PFSK-1 (cell line): ENCODE data around the gene UFC1.

ENCODE experiments used
- FOXP2 ChIP-seq: optimal IDR thresholded peaks from 2 replicates; pipeline ENCODE3; 2011; ENCODE audit warnings: borderline replicate concordance, control low read depth, inconsistent platforms; ENCODE audit not compliant: insufficient read depth; ENCODE audit errors: extremely low read length, extremely low read depth
- POLR2AphosphoS5 ChIP-seq: IDR thresholded peaks from 2 replicates; pipeline ENCODE4 v1.6.1; 2012; ENCODE audit warnings: low read depth, mild to moderate bottlenecking, control low read depth, low read length, moderate library complexity
- SIN3A ChIP-seq: IDR thresholded peaks from 2 replicates; pipeline ENCODE4 v1.6.1; 2012; ENCODE audit warnings: mild to moderate bottlenecking, low read length, moderate library complexity, borderline replicate concordance; ENCODE audit not compliant: insufficient read depth
- TAF1 ChIP-seq: IDR thresholded peaks from 2 replicates; pipeline ENCODE4 v1.6.1; 2012; ENCODE audit warnings: low read length, control low read depth, borderline replicate concordance; ENCODE audit not compliant: insufficient read depth
- TF ChIP-seq, protein P1 (sequence below), 2 experiments: IDR thresholded peaks; 2 replicates each; pipeline versions ENCODE4 v1.6.1 to v1.8.0; 2011 to 2012; ENCODE audit warnings: low read depth in 2 of 2, low read length in 2 of 2, control low read depth in 1 of 2, inconsistent platforms in 1 of 2, mild to moderate bottlenecking in 1 of 2, moderate library complexity in 1 of 2; ENCODE audit not compliant: insufficient read depth in 1 of 2

UFC1 gene

DNA sequence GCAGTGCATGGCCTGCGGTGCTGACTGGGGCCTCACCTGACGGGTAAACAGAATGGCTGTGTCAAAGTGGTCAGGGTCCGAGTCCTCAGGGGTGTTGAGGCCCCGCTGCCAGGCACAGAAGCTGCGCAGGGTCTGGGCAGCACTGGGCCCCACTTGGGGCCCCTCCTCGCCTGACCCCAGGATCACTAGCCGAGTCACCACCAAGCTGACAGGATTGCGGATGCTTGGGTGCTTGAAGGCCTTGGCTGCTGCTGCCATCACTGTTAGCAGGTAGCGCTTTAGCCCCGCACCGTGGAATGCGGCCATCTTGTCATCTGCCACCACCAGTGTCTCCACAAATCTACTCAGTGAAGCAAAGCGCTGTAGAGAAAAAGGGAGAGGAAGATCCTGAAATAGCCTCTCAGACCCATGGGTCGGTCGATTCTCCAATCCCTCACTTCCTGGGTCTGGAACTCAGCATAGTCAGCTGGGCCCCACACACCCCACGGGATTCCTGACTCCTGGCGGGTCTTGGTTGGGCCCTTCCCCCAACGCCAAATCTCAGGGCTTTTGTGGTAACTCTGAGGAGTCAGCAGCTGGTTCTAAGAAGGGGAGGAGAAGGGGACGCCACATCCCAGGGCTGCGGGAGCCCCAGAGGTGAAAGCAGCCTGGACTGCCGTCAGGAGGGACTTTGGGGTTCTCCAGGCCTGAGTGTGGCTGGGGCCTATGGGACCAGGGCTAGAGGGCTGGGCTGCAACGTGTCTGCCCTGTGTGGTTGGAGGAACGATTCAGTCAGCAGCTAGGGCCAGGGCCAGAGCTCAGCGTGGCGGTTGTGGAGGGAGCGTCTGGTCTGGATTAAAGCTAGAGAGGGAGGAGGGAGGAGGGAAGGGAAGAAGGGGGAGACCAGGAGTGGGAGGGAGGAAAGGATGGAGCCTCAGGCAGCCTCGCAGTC, 43.0 kb downstream of the UFC1 start:
- TF ChIP-seq POLR2AphosphoS5 (no peak; the same call in 1 of the 2 replicates), FOXP2 (no peak), TAF1 (no peak)
- TF ChIP-seq, protein P1, sequence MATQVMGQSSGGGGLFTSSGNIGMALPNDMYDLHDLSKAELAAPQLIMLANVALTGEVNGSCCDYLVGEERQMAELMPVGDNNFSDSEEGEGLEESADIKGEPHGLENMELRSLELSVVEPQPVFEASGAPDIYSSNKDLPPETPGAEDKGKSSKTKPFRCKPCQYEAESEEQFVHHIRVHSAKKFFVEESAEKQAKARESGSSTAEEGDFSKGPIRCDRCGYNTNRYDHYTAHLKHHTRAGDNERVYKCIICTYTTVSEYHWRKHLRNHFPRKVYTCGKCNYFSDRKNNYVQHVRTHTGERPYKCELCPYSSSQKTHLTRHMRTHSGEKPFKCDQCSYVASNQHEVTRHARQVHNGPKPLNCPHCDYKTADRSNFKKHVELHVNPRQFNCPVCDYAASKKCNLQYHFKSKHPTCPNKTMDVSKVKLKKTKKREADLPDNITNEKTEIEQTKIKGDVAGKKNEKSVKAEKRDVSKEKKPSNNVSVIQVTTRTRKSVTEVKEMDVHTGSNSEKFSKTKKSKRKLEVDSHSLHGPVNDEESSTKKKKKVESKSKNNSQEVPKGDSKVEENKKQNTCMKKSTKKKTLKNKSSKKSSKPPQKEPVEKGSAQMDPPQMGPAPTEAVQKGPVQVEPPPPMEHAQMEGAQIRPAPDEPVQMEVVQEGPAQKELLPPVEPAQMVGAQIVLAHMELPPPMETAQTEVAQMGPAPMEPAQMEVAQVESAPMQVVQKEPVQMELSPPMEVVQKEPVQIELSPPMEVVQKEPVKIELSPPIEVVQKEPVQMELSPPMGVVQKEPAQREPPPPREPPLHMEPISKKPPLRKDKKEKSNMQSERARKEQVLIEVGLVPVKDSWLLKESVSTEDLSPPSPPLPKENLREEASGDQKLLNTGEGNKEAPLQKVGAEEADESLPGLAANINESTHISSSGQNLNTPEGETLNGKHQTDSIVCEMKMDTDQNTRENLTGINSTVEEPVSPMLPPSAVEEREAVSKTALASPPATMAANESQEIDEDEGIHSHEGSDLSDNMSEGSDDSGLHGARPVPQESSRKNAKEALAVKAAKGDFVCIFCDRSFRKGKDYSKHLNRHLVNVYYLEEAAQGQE (IDR thresholded peaks at IDR 0.05; ENCODE audit: insufficient read depth in 1 of 2, low read depth in 2 of 2, low read length in 2 of 2), result no peak

DNA sequence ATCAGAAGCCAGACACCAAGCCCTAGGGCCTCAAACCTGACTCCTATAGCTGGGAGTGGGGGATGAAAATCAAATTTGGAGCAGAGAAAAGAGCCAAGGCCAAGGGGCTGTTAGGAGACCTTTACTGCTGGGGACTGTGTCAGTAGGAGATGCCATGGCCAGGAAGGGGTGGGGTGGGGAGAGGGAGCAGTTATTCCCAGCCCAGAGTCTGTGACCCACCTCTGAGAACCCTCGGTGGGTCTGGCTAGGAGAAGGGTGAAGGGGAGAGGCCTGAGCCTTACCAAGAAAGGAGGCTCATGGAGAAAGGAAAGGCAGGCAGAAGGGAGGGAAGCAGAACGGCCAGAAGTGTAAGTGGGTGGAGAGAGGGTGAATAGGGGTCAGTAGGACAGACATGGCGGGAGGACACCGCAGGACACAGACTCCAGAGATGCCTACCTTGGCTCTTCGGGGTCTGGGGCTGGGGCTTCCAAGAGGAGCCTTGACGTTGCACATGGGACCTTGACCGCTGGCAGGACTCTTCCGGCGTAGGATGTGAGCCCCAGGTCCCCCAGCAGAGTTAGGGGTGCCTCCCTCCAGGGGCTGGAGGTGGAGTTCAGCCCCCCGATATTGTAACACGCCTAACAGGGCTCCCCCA, 43.9 kb downstream of the UFC1 start:
- TF ChIP-seq, protein P1 (IDR thresholded peaks at IDR 0.05; ENCODE audit: insufficient read depth in 1 of 2, low read depth in 2 of 2, low read length in 2 of 2), result no peak
- no peak for TF ChIP-seq POLR2AphosphoS5
- TF ChIP-seq SIN3A, result no peak
- TF ChIP-seq FOXP2, result no peak
- TF ChIP-seq TAF1, result no peak

DNA sequence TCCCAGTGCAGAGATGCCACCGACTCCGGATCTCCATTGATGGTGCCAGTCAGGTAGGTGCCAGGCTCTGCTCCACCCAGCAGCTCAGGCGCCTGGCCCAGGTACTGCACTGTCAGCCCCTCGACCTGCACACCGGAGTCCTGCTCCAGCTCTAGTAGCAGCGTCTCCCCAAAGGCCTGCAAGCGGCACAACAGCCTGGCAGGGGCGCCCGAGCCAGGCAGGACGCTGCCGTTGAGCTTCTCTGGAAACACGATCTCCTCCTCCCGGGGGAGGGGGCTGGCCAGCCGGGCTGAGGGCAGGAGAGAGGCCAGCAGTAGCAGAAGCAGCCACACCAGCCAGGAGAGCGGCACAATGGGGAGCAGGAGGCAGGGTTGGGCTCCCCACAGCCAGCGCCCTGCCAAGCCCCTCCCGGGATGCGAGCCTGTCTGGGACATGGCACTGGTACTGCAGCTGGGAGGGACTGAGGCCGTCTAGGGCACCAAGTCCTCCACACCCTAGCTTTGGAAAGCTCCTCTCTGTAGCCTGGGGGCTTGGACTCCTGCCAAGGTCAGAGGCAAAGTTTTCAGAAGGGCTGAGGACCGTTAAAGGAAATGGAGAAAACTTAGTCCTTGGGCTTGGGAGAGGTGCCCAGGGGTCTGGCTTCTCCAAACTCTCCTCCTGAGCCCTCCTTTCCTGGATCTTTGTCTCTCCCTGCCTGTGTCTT, 44.6 kb downstream of the UFC1 start:
- TF ChIP-seq SIN3A (no peak), TAF1 (peak; percentile 40; the same call in 1 of the 2 replicates), POLR2AphosphoS5 (peak; percentile 77), FOXP2 (no peak)
- TF ChIP-seq, protein P1 (IDR thresholded peaks at IDR 0.05; ENCODE audit: insufficient read depth in 1 of 2, low read depth in 2 of 2, low read length in 2 of 2), result peak in 1 of 2 experiments; percentile 55; a peak in 1 of 4 replicates

DNA sequence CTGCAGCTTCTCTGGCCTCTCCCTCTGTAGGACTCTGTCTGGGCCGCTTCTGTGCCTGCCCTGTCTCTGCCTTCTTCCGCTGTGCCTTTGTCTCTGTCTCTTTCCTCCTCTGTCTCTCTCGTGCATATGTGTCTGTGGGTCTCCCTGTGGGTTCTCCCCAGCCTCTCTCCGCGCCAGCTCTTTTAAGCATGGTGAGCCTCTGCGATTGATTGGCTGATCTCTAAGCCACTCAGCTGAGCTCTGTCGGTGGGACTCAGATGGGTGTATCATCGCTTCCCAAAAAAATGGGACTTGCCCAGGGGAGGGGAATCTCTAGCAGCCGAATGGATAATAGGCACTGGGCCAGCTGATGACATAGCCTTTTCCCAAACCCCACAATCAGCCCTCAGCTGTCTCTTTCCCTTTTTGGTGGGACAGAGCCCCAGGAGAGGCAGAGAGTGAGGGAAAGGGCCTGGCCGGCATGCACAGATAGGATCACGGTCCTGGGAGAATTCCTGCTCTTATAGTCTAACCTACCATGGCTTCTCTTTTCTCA, 45.2 kb downstream of the UFC1 start, which contains the start of gene ADAMTS4:
ADAMTS4 (minus strand) TSS at position 158 of the 535 bp plus-strand sequence. CDS start 427 bp downstream, outside the sequence.
- no peak for TF ChIP-seq SIN3A
- peak; percentile 86; the same call in 1 of the 2 replicates for TF ChIP-seq POLR2AphosphoS5
- 0 out of 2 replicates have a peak, but pooled peaks have one; percentile 10 for TF ChIP-seq TAF1
- TF ChIP-seq, protein P1 (IDR thresholded peaks at IDR 0.05; ENCODE audit: insufficient read depth in 1 of 2, low read depth in 2 of 2, low read length in 2 of 2), result no peak
- TF ChIP-seq FOXP2, result no peak
